NCI-H2196 treated with DMSO at 0.1 percent for 48 hours (cell line): Measurements from ENCODE around the gene MAN1A1.
"Not testable (repeated sequence)": the region's sequence is repeated elsewhere in the genome, so short reads cannot be mapped to it uniquely, and the experiment has no call there.

ENCODE experiments used
- DNase-seq: peaks from one replicate; lab custom pipeline; 2025; ENCODE audit not compliant: unreplicated experiment; lab: John Stamatoyannopoulos, UW

Gene MAN1A1

DNA sequence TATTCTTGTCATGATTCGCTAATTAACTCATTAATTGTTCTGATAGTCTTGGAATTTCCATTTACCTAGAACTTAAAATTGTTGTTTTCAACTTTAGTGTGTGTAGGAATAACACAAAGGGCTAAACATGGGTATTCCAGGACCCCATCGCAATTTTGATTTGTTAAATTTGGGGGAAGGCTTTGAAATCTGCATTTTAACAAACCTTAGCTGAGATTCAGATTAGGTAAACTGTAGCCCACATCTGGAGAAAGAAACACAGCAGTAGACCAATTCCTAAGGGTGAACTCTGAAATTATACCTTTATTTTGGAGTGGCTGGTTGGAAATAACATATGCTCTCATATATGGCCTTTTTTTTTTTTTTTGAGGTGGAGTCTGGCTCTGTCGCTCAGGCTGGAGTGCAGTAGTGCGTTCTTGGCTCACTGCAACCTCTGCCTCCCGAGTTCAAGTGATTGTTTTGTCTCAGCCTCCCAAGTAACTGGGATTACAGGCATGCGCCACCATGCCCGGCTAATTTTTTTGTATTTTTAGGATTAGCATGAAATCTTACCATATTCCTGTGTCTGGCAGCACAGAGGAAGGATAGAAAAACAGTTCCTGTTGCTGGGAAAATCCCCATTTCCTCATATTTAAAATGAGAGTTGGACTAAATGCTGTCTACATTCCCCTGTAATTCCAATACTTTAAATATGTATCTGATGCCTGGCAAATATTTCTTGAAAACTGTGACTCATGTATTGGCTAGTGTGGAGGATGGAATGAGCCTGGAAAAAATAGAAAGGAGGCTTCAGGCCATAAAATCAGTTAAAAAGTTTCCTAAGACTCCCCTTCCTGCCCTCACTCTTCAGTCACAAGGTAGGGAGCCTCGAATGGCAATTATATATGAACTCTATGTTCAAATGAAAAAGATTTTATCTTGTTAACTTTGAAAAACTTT is 174.4 kb downstream of the MAN1A1 start:
- DNase-seq: no peak

DNA sequence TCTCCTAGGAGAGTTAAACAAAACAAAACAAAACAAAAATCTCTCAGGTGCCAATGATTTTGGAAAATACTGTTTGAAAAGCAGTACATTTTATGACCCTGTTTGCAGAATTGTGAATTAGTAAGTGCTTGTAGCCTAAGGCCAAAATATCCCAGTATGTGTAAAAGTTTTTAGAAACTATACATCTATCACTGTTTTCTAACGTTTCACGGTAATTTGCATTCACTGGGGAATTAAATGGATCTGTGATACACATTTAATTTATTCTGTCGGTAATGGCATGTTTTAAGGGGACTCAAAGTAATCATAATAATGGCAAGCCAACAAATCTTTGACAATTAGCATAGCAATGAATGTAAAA is 175.5 kb downstream of the MAN1A1 start:
- DNase-seq: no peak

DNA sequence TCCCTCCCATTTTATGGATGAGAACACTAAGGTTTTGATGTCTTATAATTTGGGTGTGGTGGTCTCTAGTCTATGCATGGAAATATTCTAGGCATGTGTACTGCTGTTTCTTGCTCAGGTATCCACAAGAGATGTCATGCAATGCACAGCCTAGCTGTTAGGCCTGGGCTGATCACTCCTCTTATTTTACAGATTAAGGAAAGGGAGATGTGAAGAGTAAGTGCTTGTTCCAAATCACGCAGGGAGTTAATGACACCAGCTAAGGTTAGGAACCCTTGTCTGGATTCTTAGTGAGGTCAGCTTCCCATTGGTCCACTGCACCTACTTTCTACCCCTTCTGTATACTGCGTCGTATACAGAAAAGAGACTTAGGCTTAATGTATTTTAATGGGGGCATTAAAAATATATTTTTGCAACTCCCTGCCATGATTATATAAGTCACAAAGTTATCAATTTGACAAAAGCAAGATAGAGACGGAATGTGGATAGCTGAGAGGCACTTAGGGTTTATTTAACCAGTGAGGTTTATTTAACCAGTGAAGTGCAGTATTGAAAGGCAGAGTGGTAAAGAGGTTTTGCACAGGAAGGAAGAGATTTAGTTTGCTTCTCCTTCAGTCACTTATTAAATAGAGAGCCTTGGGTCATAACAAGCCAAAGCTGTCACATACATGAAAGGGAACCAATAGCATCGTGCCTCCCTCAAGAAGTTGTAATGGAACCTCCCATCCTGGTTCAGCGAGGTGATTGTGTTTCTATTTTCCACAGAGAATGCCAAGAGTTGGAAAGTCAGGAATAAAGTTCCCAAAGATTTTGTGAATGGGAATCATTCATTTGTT is 176.1 kb downstream of the MAN1A1 start:
- DNase-seq: no peak

DNA sequence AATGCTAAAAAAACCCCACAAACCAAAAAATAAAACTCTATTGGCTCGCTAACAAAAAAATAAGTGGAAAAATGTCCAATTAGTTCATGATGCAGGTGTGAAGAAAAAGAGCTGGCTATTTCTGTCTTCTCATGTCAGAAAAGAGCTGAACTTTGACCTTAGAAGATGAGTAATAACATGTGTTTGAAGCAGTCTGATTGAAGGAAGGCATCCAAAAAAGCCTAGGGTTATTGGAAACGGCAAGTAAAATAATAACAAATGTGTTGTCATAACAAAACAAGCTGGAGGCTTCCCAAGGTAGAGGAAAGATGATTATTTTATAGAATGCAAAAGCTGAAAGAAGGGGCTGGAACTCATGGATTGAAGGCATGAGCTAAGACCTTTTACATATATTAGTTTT is 176.7 kb downstream of the MAN1A1 start:
- DNase-seq: no peak

- no peak for DNase-seq
Observed at GRCh38 chr6:119171864-119172588, 177.5 kb downstream of the MAN1A1 start.

GRCh38 chr6:119171088-119171841 is 178.3 kb downstream of the MAN1A1 start:
- DNase-seq: no peak

DNA sequence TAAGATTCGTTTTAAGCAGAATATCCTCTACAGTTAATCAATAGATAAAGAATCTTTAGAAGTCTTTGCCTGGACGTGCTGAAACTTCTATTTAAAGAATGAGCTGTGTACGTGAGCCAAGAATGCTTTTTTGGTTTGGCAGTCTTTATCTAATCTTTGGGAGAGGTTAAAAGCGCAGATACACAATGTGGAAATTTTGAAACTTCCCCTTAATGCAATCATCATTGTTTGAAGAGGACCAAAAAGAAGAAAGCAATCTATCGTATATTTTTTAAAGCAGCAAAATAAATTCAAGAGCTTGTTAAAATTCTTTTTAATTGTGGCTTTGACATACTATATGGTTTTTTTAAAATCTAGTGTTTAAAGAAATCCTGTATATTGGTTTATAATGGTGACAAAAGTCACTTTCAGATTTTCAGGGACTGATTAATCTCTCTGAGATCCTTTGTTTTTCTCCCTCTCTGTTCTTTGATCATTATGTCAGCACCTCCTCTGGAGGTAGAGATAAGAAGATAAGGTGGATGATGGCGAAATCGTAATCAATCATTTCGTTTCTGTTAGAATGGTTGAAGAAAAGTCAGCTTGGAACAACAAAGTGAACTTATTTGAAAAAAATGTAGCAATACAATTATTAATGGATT is 179.0 kb downstream of the MAN1A1 start:
- DNase-seq: no peak

DNA sequence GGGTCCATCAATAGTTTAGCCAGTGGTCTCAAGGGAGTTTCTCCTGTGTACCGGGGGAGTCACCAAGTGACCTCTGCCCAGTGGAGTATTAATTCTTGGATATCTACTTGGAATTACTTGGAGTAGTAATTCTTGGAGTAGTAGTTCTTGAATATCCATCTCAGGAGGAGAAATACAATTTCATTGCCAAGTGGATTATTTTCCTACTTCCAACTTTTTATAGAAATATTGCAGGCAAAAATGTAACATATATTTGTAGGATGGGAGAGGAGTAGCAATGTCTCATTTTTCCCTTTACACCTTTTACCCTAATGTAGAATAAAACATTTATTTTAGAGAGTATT is 179.5 kb downstream of the MAN1A1 start:
- DNase-seq: no peak

DNA sequence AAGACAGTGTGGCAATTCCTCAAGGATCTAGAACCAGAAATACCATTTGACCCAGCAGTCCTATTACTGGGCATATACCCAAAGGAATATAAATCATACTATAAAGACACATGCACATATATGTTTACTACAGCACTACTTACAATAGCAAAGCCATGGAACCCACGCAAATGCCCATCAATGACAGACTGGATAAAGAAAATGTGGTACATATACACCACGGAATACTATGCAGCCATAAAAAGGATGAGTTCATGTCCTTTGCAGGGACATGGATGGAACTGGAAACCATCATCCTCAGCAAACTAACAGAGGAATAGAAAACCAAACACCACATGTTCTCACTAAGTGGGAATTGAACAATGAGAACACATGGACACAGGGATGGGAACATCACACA is 180.2 kb downstream of the MAN1A1 start:
- DNase-seq: not testable (repeated sequence)

DNA sequence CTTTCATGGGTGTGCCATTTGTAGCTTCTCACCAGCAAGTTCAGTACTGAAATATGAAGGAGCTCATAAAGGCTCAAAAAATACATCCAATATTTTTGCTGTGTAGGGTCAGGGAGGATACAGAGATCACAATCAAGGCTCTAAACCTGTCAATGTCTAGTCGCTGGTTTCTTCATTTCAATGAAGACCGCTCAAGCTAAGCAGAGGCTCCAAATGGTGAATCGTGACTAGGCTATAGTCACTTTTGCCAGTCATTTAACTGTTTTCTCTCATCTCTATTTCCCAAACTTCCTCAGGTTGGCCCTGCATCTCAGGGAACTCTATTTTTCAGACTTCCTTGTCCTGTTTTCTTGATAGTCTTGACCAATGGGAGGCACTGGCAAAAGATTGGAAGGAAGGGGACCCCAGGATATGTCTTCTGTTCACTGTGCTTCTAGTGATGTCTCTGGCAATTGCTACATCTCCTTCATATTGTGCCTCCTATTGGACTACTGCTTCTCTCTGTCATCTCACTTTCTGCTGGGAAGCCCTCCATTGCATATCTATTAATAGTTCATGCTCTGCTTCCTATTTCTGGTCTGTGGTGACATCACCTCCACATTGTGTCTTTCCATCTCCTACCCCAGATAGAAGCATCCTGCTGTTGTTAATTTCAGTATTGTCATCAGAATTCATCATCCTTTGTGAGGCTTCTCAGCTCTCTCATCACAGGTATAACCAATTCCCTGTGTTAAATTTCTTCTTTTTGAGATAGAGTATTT is 183.4 kb downstream of the MAN1A1 start:
- no peak for DNase-seq

DNA sequence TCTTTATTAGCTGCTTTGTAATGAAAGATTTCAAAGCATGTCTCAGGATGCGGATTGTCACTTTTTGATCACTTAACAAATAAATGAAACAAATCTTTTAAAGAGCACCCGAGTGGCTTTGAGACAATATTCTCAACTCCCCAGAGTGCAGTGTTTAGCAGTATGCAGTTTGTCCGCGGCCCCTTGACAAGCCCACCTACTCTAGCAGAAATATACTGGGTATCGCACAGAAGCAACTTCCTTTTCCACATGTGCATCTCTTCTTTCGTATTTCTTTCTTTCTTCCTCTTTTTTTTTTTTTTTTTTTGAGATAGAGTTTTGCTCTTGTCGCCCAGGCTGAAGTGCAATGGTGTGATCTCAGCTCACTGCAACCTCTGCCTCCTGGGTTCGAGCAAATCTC is 186.6 kb downstream of the MAN1A1 start:
- no peak for DNase-seq

GRCh38 chr6:119162134-119162775 is 187.3 kb downstream of the MAN1A1 start:
- DNase-seq: no peak

DNA sequence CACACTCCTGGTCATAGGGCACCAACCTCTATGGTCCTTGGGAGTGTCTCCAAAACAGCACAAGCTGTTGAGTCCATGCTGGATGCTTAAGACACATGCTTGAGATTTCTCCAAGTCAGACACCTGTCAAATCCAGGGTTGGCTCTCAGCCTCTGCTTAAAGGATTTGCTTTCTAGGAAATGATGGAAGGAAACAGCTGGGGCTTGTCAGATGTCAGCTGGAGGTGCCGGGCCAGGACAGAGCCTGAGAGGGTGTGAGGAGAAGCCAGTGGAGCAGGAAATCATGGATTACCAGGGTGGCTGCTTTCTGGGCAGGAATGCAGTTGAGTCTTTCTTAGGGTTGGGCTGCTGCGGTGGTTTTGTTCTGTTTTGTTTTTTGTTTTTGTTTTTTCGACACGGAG is 188.1 kb downstream of the MAN1A1 start:
- DNase-seq: no peak

DNA sequence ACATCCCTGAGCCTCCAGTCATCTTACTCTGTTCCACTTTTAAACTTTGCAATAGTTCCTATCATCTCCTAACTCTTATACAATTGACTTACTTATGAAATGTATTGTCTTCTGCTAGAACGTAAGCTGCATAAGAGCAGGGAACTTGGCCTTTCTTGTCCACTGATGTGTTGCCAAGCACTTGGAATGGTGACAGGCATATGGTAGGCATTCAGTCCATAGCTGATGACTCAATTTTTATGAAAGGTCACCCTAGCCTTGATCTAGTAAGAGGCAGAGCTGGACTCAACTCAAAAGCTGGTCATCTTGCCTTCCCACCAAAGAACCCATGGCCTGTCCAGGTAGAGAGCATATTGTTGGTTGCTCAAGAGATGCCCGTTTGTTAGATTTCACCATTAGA is 188.7 kb downstream of the MAN1A1 start:
- DNase-seq: no peak

DNA sequence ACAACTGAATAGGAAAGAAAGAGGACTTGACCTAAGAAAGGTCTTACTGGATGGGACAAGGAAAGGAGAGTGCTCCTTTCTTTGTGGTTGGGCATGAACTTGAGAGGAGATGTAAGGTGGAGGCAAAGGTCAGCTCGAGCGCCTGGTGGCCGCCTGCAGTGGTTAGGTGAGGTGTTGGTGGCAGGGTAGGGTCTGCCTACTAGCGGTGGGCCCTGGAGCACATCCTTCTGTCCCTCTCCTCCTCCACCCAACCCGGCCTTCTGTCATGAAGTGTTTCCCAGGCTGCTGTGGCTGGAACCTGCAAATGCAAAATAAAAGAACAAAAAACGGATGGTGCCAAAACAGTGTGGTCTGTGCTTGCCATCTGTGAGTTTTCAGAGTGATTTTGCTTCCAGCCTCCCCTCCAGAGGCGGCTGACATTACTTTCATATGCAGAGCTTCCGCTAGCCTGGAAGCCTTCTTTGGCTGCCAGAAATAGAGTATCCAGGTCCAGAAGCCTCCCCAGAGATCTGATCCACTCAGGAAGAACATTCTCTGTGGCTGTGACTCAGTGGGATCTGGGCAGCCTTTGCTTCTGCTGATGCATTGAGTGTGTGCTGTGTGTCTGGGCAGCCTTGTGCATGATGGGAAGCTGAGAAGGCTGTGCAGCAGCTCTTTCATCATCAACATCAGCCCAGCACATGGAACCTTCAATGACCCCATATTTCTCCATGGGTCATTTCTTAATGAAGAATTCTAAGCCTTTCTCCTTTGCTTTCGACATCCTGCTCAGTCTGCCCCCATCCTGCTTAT is 191.3 kb downstream of the MAN1A1 start:
- no peak for DNase-seq

- DNase-seq: no peak
Observed at GRCh38 chr6:119157506-119157815, 192.1 kb downstream of the MAN1A1 start.

GRCh38 chr6:119156757-119157505 is 192.6 kb downstream of the MAN1A1 start:
- no peak for DNase-seq

DNA sequence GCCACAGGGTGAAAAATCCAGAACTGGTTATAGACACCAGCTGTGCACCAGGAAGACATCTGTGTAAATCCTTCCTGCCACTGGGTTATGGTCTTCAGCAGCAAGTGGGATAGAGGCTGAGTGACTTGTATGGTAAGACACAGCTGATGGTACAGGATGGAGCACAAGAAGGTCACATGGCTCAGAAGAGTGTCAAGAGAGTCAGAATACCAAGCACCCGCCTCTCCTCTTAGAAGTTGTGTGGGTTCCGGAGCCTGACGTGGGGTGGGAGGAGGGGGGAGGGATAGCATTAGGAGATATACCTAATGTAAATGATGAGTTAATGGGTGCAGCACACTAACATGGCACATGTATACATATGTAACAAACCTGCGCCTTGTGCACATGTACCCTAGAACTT is 193.5 kb downstream of the MAN1A1 start:
- not testable (repeated sequence) for DNase-seq
